ENCODE measurements around the gene ADGRG3.

Gene ADGRG3

GRCh38 chr16:57668263-57668571, at the start of gene ADGRG3:
ADGRG3 (plus strand) TSS chr16:57668306; CDS start chr16:57668348, 42 bp downstream.
- Histone ChIP-seq H3K9me3 (ENCODE audit: control insufficient read depth, insufficient read depth, low read depth, low read length) (no peaks in the 10 kb centered on the region), H3K27ac (ENCODE audit: extremely low read depth, low read depth, low read length) (no peak within 1 kb of the TSS), H3K36me3 (ENCODE audit: control insufficient read depth in 2 of 2, insufficient read depth in 1 of 2, low read length in 2 of 2) (no peaks in the 10 kb centered on the region), H3K4me1 (ENCODE audit: control insufficient read depth, insufficient read depth, low read length) (no peaks in the 10 kb centered on the region), H3K4me3 (ENCODE audit: low read depth, low read length) (no peak within 1 kb of the TSS)
- POLR2A ChIA-PET, result no interaction called here
- TF ChIP-seq ZNF530 (tag by site-specific recombination; IDR thresholded peaks at IDR 0.05; ENCODE audit: low read depth), result no peak
- no peak for TF ChIP-seq ZNF549 (tag by site-specific recombination; IDR thresholded peaks at IDR 0.05)
- TF ChIP-seq ZNF639 (tag by site-specific recombination; IDR thresholded peaks at IDR 0.05), result no peak
- CTCF ChIA-PET, result interaction anchor here (1.1 to 1.6 kb wide), 2 partner anchors 19 to 20 kb away, joined by 3 to 9 read pairs; no protein-coding TSS in a partner anchor

- H3K4me3 ChIP-seq (ENCODE audit: low read depth, low read length), result no peak overlapping the region
- no peaks in the 10 kb centered on the region for H3K4me1 ChIP-seq (ENCODE audit: control insufficient read depth, insufficient read depth, low read length)
- ChIA-PET POLR2A (interaction anchor here (0.6 kb wide), 1 partner anchor 172 kb away, joined by 4 read pairs; the partner anchor contains the start of genes CIAPIN1 and COQ9), CTCF (interaction anchor here (0.6 to 1.8 kb wide), 2 partner anchors 28 to 29 kb away, joined by 3 to 7 read pairs; no protein-coding TSS in a partner anchor)
- H3K36me3 ChIP-seq (ENCODE audit: control insufficient read depth in 2 of 2, insufficient read depth in 1 of 2, low read length in 2 of 2), result no peaks in the 10 kb centered on the region
- no peaks in the 10 kb centered on the region for H3K9me3 ChIP-seq (ENCODE audit: control insufficient read depth, insufficient read depth, low read depth, low read length)
- TF ChIP-seq ZSCAN18 (tag by site-specific recombination; IDR thresholded peaks at IDR 0.05) (no peak), WT1 (tag by site-specific recombination; IDR thresholded peaks at IDR 0.05) (no peak), ZNF121 (tag by site-specific recombination; IDR thresholded peaks at IDR 0.05) (no peak), ZNF488 (tag by site-specific recombination; IDR thresholded peaks at IDR 0.05) (no peak), ZNF148 (tag by site-specific recombination; IDR thresholded peaks at IDR 0.05; ENCODE audit: borderline replicate concordance) (no peak), ZNF571 (tag by site-specific recombination; IDR thresholded peaks at IDR 0.05) (no peak), ZNF146 (tag by site-specific recombination; IDR thresholded peaks at IDR 0.05) (no peak), ZNF335 (tag by site-specific recombination; conservative IDR thresholded peaks at IDR 0.05) (no peak), ZNF426 (tag by site-specific recombination; IDR thresholded peaks at IDR 0.05) (no peak), ZNF354C (tag by site-specific recombination; IDR thresholded peaks at IDR 0.05; ENCODE audit: borderline replicate concordance, low read depth) (no peak)
- H3K27ac ChIP-seq (ENCODE audit: extremely low read depth, low read depth, low read length), result no peak overlapping the region
Observed at GRCh38 chr16:57619133-57619605, 48.9 kb upstream of the ADGRG3 start.

- TF ChIP-seq ZNF132 (tag by site-specific recombination; IDR thresholded peaks at IDR 0.05; ENCODE audit: borderline replicate concordance), result no peak
- no peak for TF ChIP-seq CTCF (tag by site-specific recombination; IDR thresholded peaks at IDR 0.05)
- no peak for TF ChIP-seq ZBTB7A (tag by site-specific recombination; IDR thresholded peaks at IDR 0.05; ENCODE audit: low read depth)
- no peak for TF ChIP-seq ZNF514 (tag by site-specific recombination; IDR thresholded peaks at IDR 0.05)
- no peak for TF ChIP-seq ZNF626 (tag by site-specific recombination; IDR thresholded peaks at IDR 0.05)
- TF ChIP-seq HIC1 (tag by site-specific recombination; IDR thresholded peaks at IDR 0.05), result no peak
- ChIA-PET CTCF (interaction anchor here (0.6 to 1.8 kb wide), 2 partner anchors 29 kb away, joined by 3 to 7 read pairs; no protein-coding TSS in a partner anchor), POLR2A (interaction anchor here (0.6 kb wide), 1 partner anchor 172 kb away, joined by 4 read pairs; the partner anchor contains the start of genes CIAPIN1 and COQ9)
- no peak overlapping the region for H3K4me3 ChIP-seq (ENCODE audit: low read depth, low read length)
- H3K9me3 ChIP-seq (ENCODE audit: control insufficient read depth, insufficient read depth, low read depth, low read length), result no peaks in the 10 kb centered on the region
- no peaks in the 10 kb centered on the region for H3K4me1 ChIP-seq (ENCODE audit: control insufficient read depth, insufficient read depth, low read length)
- H3K27ac ChIP-seq (ENCODE audit: extremely low read depth, low read depth, low read length), result no peak overlapping the region
- no peaks in the 10 kb centered on the region for H3K36me3 ChIP-seq (ENCODE audit: control insufficient read depth in 2 of 2, insufficient read depth in 1 of 2, low read length in 2 of 2)
Observed at GRCh38 chr16:57619606-57620334, 48.3 kb upstream of the ADGRG3 start.
